Measurements from ENCODE around the gene TUBA1C.
"Not testable (repeated sequence)": the region's sequence is repeated elsewhere in the genome, so short reads cannot be mapped to it uniquely, and the experiment has no call there.

The TUBA1C gene

DNA sequence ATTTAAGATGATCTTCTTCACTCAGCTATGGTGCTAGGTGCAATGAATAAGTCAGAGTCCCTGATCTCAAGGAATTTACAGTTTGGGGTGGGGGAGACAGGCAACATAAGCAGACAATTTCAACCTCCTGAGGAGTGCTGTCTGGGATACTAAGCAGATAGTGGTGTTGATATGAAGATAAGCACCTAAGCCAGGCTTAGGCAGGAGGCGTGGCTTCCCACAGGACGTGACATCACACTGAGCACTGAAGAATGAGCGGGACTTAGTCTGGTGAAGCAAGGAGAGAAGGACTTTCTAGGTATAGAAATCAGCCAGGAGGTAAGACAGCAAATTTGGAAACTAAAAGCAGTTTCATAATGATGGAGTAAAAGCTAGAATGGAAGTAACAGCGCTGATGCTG is 36.9 kb downstream of the TUBA1C start:
- TF ChIP-seq, protein P1, sequence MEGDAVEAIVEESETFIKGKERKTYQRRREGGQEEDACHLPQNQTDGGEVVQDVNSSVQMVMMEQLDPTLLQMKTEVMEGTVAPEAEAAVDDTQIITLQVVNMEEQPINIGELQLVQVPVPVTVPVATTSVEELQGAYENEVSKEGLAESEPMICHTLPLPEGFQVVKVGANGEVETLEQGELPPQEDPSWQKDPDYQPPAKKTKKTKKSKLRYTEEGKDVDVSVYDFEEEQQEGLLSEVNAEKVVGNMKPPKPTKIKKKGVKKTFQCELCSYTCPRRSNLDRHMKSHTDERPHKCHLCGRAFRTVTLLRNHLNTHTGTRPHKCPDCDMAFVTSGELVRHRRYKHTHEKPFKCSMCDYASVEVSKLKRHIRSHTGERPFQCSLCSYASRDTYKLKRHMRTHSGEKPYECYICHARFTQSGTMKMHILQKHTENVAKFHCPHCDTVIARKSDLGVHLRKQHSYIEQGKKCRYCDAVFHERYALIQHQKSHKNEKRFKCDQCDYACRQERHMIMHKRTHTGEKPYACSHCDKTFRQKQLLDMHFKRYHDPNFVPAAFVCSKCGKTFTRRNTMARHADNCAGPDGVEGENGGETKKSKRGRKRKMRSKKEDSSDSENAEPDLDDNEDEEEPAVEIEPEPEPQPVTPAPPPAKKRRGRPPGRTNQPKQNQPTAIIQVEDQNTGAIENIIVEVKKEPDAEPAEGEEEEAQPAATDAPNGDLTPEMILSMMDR (IDR thresholded peaks at IDR 0.05; ENCODE audit: insufficient read depth, low read depth, low read length, missing control alignments): no peak
- peak; percentile 28 for DNase-seq (ENCODE audit: low read depth)
- H3K4me3 ChIP-seq (ENCODE audit: low read depth, low read length): no peak overlapping the region

DNA sequence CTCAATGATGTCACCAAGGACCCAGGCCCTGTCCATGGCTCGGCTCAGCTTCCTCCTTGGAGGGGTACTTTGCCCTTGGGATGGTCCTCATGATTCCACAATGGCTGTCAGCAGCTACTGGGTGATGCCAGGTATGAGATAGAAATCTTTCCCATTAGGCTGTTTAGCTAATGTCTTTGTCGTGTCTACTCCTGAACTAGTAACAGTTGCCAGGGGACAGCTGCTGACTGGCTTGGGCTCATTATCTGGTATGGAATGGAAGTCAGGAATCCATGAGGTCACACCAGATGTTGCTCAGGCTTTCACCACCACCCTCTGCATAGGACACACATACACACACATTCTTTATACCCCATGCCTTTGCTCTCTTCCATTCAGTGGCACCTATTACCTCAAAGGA is 39.3 kb downstream of the TUBA1C start:
- no peak for DNase-seq (ENCODE audit: low read depth)
- TF ChIP-seq, protein P1 (IDR thresholded peaks at IDR 0.05; ENCODE audit: insufficient read depth, low read depth, low read length, missing control alignments): no peak
- no peak overlapping the region for H3K4me3 ChIP-seq (ENCODE audit: low read depth, low read length)

DNA sequence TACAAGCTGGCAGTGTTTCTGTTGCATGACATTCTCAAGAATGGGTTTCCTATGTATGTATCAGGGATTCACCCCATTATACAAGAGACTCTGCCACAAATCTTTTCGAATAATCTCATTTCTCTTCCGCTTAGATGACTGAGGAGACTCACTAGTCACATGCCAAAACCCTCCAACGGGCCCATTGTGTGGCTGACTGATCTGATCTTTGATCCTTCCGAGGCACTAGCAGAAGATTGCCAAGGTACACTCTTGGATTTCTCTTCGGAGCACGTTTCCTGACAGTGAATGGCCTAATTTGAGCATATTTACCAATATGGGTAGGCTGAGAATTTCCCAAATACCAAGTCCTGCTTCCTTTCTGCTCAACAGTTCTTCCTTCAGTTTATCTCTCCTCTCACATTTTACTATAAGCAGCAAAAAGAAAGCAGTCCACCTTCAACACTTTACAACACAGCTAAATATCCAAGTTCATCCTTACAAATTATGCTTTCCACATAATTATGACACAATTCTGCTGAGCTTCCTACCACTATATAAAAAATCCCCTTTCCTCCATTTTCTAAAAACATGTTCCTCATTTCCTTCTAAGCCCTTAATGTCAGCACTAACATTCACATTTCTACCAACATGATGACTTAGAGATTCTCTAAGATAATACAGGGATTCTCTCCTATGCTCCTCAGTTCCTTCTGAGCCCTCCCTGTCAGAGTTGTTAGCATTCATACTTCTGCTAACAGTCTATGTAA is 41.1 kb downstream of the TUBA1C start:
- TF ChIP-seq, protein P1 (IDR thresholded peaks at IDR 0.05; ENCODE audit: insufficient read depth, low read depth, low read length, missing control alignments): no peak
- DNase-seq (ENCODE audit: low read depth): no peak
- H3K4me3 ChIP-seq (ENCODE audit: low read depth, low read length): no peak overlapping the region

DNA sequence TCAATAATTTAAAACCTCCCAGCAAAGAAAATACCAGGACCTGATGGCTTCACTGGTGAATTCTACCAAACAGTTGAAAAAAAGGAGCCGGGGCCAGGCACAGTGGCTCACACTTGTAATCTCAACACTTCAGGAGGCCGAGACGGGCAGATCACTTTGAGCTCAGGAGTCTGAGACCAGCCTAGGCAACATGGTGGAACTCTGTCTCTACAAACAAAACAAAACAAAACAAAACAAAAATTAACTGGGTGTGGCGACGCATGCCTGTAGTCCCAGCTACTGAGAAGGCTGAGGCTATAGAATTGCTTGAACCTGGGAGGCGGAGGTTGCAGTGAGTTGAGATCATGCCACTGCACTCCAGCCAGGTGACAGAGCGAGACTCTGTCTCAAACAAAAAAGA is 44.5 kb downstream of the TUBA1C start:
- no peak overlapping the region for H3K4me3 ChIP-seq (ENCODE audit: low read depth, low read length)
- TF ChIP-seq, protein P1 (IDR thresholded peaks at IDR 0.05; ENCODE audit: insufficient read depth, low read depth, low read length, missing control alignments): no peak
- DNase-seq (ENCODE audit: low read depth): no peak

DNA sequence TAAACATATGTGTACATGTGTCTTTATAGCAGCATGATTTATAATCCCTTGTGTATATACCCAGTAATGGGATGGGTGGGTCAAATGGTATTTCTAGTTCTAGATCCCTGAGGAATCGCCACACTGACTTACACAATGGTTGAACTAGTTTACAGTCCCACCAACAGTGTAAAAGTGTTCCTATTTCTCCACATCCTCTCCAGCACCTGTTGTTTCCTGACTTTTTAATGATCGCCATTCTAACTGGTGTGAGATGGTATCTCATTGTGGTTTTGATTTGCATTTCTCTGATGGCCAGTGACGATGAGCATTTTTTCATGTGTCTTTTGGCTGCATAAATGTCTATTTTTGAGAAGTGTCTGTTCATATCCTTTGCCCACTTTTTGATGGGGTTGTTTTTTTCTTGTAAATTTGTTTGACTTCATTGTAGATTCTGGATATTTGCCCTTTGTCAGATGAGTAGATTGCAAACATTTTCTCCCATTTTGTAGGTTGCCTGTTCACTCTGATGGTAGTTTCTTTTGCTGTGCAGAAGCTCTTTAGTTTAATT is 45.6 kb downstream of the TUBA1C start:
- not testable (repeated sequence) for DNase-seq (ENCODE audit: low read depth); H3K4me3 ChIP-seq (ENCODE audit: low read depth, low read length)

DNA sequence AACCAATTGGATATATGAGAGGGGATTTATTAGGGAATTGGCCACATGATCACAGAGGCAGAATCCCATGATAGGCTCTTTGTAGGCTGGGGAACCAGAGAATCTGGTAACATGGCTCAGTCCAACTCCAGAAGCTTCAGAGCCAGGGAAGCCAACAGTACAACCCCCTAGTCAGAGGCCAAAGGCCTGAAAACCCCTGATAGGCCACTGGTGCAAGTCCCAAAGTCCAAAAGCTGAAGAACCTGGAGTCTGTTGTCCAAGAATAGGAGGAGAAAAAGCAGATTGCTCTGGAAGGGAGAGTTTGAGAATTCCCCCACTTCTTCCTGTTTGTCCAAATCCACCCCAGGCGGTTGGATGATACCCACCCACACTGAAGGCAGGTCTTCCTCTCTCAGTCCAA is 49.9 kb downstream of the TUBA1C start:
- no peak overlapping the region for H3K4me3 ChIP-seq (ENCODE audit: low read depth, low read length)
- TF ChIP-seq, protein P1 (IDR thresholded peaks at IDR 0.05; ENCODE audit: insufficient read depth, low read depth, low read length, missing control alignments): no peak
- DNase-seq (ENCODE audit: low read depth): no peak

DNA sequence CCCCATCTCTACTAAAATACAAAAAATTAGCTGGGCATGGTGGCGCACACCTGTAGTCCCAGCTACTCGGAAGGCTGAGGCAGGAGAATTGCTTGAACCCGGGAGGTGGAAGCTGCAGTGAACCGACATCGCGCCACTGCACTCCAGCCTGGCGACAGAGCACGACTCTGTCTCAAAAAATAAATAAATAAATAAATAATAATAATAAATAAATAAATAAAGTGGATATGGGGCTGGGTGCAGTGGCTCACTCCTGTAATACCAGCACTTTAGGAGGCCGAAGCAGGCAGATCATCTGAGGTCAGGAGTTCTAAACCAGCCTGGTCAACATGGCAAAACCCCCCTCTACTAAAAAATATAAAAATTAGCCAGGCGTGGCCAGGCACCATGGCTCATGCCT is 52.2 kb downstream of the TUBA1C start:
- not testable (repeated sequence) for DNase-seq (ENCODE audit: low read depth); H3K4me3 ChIP-seq (ENCODE audit: low read depth, low read length)

DNA sequence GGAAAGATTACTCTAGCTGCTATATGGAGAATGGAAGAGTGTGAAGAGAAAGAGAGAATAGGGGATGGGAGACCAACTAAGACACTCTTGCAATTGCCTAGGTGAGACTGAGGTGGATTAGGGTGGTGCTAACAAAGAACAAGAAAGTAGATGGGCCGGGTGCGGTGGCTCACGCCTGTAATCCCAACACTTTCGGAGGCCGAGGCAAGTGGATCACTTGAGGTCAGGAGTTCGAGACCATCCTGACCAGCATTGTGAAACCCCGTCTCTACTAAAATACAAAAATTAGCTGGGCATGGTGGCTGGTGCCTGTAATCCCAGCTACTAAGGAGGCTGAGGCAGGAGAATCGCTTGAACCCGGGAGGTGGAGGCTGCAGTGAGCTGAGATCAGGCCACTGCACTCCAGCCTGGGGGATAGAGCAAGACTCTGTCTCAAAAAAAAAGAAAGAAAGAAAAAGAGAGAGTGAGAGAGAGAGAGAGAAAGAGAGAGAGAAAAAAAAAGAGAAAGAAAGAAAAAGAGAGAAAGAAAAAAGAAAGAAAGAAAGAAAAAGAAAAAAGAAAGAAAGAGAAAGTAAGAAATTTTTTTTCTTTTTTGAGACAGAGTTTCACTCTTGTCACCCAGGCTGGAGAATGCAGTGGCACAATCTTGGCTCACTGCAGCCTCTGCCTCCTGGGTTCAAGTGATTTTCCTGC is 55.7 kb downstream of the TUBA1C start:
- not testable (repeated sequence) for DNase-seq (ENCODE audit: low read depth)

More for the DNA sequence above, 55.7 kb downstream of the TUBA1C start:
- not testable (repeated sequence) for H3K4me3 ChIP-seq (ENCODE audit: low read depth, low read length)
